Epithelial cell of proximal tubule (primary cell): Measurements from ENCODE around the gene EIF4A3. TPM values are rescaled to one million over a fixed set of nuclear protein-coding genes. Genes with fewer than 3 reads are reported as not detected.

Source experiments
- DNase-seq: peaks from one replicate; pipeline ENCODE4 v3.0.0-alpha.2; 2011; ENCODE audit warnings: low read depth
- H3K4me3 ChIP-seq: 2 replicates; pipeline ENCODE4 v1.5.1; 2011; ENCODE audit warnings: low read depth, mild to moderate bottlenecking, low read length
- CTCF ChIP-seq: conservative IDR thresholded peaks from 2 replicates; pipeline ENCODE4 v1.5.1; 2012; ENCODE audit warnings: low read depth, mild to moderate bottlenecking, low read length
- total RNA-seq: library from RNA; depleted of rRNA; stranded (reverse); fragments of >200 nt; gene quantifications from 2 replicates; pipeline ENCODE4 v1.2.3, GENCODE V29; 2015

The EIF4A3 gene
- total RNA-seq, 1 donor from 2014 or later, result 122 TPM

GRCh38 chr17:80086616-80087015 lies 60.3 kb downstream of the EIF4A3 start:
- no peak overlapping the region for H3K4me3 ChIP-seq
- no peak for TF ChIP-seq CTCF
- no peak for DNase-seq

- no peak for DNase-seq
- H3K4me3 ChIP-seq, result no peak overlapping the region
- TF ChIP-seq CTCF, result no peak
Measured at GRCh38 chr17:80086081-80086480, 60.8 kb downstream of the EIF4A3 start.

GRCh38 chr17:80084773-80085172 lies 62.2 kb downstream of the EIF4A3 start:
- H3K4me3 ChIP-seq, result no peak overlapping the region
- DNase-seq, result no peak
- no peak for TF ChIP-seq CTCF

Other genes starting within 250 kb of the EIF4A3 start
- gene TBC1D16, start 111.3 kb downstream of the EIF4A3 start, total RNA-seq, result 19.9 and 25.7 TPM in 2 replicates
- gene CCDC40, start 110.5 kb downstream of the EIF4A3 start, total RNA-seq, result 1.3 and 2.2 TPM in 2 replicates
- 8.9 and 21.8 TPM in 2 replicates for gene GAA, start 45.5 kb downstream of the EIF4A3 start, total RNA-seq
- 0.06 and 0.36 TPM in 2 replicates for gene CARD14, start 22.9 kb upstream of the EIF4A3 start, total RNA-seq
- 11.4 and 24.2 TPM in 2 replicates for gene SGSH, start 73.2 kb upstream of the EIF4A3 start, total RNA-seq
- 5.3 and 7.6 TPM in 2 replicates for gene SLC26A11, start 73.3 kb upstream of the EIF4A3 start, total RNA-seq
- 29.4 and 80.5 TPM in 2 replicates for gene RNF213, start 113.7 kb upstream of the EIF4A3 start, total RNA-seq